ENCODE results near the gene CACNA1H.

CACNA1H gene

GRCh38 chr16:1152651-1153259, at the start of gene CACNA1H:
CACNA1H (plus strand) TSS chr16:1153106; CDS start chr16:1153738, 632 bp downstream.
- Histone ChIP-seq H3K79me2 (ENCODE audit: control insufficient read depth, low read length) (no peaks in the 10 kb centered on the region), H3K27me3 (ENCODE audit: control insufficient read depth, low read length) (no peaks in the 10 kb centered on the region), H3K9me2 (replicated peaks; ENCODE audit: control insufficient read depth, low read length) (no peaks in the 10 kb centered on the region), H3K4me2 (ENCODE audit: low read length) (no peak within 1 kb of the TSS), H3K4me1 (ENCODE audit: control insufficient read depth, low read length) (no peaks in the 10 kb centered on the region), H3K27ac (ENCODE audit: low read depth, low read length) (no peak within 1 kb of the TSS), H3K36me3 (ENCODE audit: control insufficient read depth, low read length) (no peaks in the 10 kb centered on the region), H3K9me3 (ENCODE audit: control insufficient read depth, insufficient read depth, low read length) (no peaks in the 10 kb centered on the region), H3K4me3 (ENCODE audit: low read length) (no peak within 1 kb of the TSS), H3F3A (ENCODE audit: control insufficient read depth, insufficient read depth) (no peaks in the 10 kb centered on the region), H4K20me1 (ENCODE audit: control insufficient read depth, insufficient read depth, low read depth, low read length) (no peaks in the 10 kb centered on the region)
- TF ChIP-seq CTCF (IDR thresholded peaks at IDR 0.05; ENCODE audit: low read depth, low read length, poor library complexity, severe bottlenecking) = no peak
- TF ChIP-seq EZH2phosphoT487 (IDR thresholded peaks at IDR 0.05; ENCODE audit: borderline replicate concordance, low read length) = no peak

DNA sequence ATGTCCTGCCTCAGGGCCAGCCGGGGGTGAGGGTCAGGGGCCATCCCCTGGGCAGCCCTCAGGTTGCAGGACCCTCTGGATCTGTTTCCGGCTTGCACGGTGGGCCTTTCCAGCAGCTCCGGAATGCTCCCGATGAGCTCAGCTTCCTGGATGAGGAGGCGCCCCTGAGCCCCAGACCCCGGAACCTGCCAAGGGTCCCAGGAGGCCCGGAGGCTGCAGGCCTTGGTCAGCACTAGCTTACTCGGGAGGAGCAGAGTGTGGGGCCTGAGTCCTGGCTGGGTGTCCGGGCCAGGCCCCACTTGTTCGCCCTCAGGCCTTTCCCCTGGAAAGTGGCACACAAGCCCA, 49.3 kb upstream of the CACNA1H start:
- Histone ChIP-seq H3K36me3 (ENCODE audit: control insufficient read depth, low read length) (no peaks in the 10 kb centered on the region), H3K9me2 (replicated peaks; ENCODE audit: control insufficient read depth, low read length) (no peaks in the 10 kb centered on the region), H3K4me1 (ENCODE audit: control insufficient read depth, low read length) (no peaks in the 10 kb centered on the region), H3K79me2 (ENCODE audit: control insufficient read depth, low read length) (no peaks in the 10 kb centered on the region), H3K4me3 (ENCODE audit: low read length) (no peak overlapping the region), H3K9me3 (ENCODE audit: control insufficient read depth, insufficient read depth, low read length) (no peaks in the 10 kb centered on the region), H3F3A (ENCODE audit: control insufficient read depth, insufficient read depth) (no peaks in the 10 kb centered on the region), H3K27ac (ENCODE audit: low read depth, low read length) (no peak overlapping the region), H3K27me3 (ENCODE audit: control insufficient read depth, low read length) (no peaks in the 10 kb centered on the region), H3K4me2 (ENCODE audit: low read length) (no peak overlapping the region), H4K20me1 (ENCODE audit: control insufficient read depth, insufficient read depth, low read depth, low read length) (no peaks in the 10 kb centered on the region)
- TF ChIP-seq EZH2phosphoT487 (IDR thresholded peaks at IDR 0.05; ENCODE audit: borderline replicate concordance, low read length) (no peak), CTCF (IDR thresholded peaks at IDR 0.05; ENCODE audit: low read depth, low read length, poor library complexity, severe bottlenecking) (no peak)

DNA sequence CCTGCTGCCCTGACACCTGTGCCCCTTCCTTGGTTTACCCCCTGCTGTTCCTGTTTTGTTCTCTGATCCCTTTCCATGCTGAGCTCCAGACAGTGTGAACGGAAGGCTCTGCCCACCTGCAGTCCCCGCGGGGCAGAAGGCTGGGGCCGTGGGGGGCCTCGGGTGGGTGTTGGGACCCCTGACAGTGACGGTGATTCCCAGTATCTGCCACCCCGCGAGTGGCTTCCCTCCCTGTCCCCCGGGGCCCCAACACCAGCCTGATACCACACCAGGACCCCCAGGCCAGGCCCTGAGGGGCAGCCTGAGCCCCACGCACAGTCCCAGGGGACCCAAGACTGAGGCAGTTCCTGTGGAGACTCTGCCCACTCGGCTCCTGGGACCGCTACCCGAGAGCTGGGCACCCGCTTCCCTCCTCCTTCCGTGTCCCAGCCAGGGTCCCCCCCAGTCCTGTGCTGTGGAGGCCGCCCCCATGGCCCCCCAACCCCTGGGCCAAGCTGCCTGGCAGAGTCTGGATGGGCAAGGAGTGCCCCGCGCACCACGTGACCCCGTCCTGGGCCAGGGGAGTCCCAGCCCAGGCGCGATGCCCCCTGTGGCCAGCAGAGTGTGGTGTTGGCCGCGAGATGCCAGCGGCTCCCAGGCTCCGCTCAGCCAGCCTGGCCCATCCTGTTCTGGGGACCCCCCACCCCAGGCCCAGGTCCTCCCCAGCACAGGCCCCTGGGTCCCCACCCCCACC, 46.9 kb upstream of the CACNA1H start:
- H4K20me1 ChIP-seq (ENCODE audit: control insufficient read depth, insufficient read depth, low read depth, low read length) = no peaks in the 10 kb centered on the region
- TF ChIP-seq CTCF (IDR thresholded peaks at IDR 0.05; ENCODE audit: low read depth, low read length, poor library complexity, severe bottlenecking) (peak; percentile 49), EZH2phosphoT487 (IDR thresholded peaks at IDR 0.05; ENCODE audit: borderline replicate concordance, low read length) (no peak)

More for the DNA sequence above, 46.9 kb upstream of the CACNA1H start:
- Histone ChIP-seq H3K9me3 (ENCODE audit: control insufficient read depth, insufficient read depth, low read length) (no peaks in the 10 kb centered on the region), H3K27me3 (ENCODE audit: control insufficient read depth, low read length) (no peaks in the 10 kb centered on the region), H3K4me2 (ENCODE audit: low read length) (no peak overlapping the region), H3K4me1 (ENCODE audit: control insufficient read depth, low read length) (no peaks in the 10 kb centered on the region), H3K4me3 (ENCODE audit: low read length) (no peak overlapping the region), H3F3A (ENCODE audit: control insufficient read depth, insufficient read depth) (no peaks in the 10 kb centered on the region), H3K36me3 (ENCODE audit: control insufficient read depth, low read length) (no peaks in the 10 kb centered on the region), H3K9me2 (replicated peaks; ENCODE audit: control insufficient read depth, low read length) (no peaks in the 10 kb centered on the region), H3K79me2 (ENCODE audit: control insufficient read depth, low read length) (no peaks in the 10 kb centered on the region), H3K27ac (ENCODE audit: low read depth, low read length) (no peak overlapping the region)

Measured in DOHH2 (cell line).